Cardiac fibroblast (primary cell): ENCODE data around the gene GDI1.

Experiments used
- DNase-seq, 2 donors: peaks; one replicate each; pipeline versions ENCODE4 v3.0.0 to v3.0.0-alpha.2; 2010; ENCODE audit warnings: low read depth in 2 of 2
- H3K4me3 ChIP-seq, 2 donors: replicated peaks in 1 of 2; 1 replicate in 1 of 2; 2 replicates in 1 of 2; pipeline ENCODE4 v1.5.1; 2011; ENCODE audit warnings: low read depth in 2 of 2, low read length in 2 of 2, mild to moderate bottlenecking in 2 of 2, moderate library complexity in 1 of 2
- TF ChIP-seq, protein P1 (sequence below): IDR thresholded peaks from one replicate; pipeline ENCODE4 v1.5.1; 2011; ENCODE audit warnings: low read depth, mild to moderate bottlenecking, low read length, inconsistent platforms

The GDI1 gene

DNA sequence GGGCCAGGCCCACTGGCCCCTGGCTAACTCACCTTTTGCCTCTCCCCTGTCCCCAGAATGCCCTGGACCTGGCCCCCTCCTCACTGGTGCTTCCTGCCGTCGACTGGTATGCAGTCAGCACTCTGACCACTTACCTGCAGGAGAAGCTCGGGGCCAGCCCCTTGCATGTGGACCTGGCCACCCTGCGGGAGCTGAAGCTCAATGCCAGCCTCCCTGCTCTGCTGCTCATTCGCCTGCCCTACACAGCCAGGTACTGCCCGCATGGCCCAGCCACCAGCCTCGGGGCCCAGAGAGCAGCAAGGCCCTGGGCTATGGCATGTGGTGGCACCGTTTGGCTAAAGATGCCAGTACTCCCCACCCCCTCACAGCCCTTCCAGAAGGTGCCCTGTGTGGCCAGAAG lies 4.7 kb upstream of the GDI1 start:
- no peak overlapping the region for H3K4me3 ChIP-seq
- TF ChIP-seq, protein P1, sequence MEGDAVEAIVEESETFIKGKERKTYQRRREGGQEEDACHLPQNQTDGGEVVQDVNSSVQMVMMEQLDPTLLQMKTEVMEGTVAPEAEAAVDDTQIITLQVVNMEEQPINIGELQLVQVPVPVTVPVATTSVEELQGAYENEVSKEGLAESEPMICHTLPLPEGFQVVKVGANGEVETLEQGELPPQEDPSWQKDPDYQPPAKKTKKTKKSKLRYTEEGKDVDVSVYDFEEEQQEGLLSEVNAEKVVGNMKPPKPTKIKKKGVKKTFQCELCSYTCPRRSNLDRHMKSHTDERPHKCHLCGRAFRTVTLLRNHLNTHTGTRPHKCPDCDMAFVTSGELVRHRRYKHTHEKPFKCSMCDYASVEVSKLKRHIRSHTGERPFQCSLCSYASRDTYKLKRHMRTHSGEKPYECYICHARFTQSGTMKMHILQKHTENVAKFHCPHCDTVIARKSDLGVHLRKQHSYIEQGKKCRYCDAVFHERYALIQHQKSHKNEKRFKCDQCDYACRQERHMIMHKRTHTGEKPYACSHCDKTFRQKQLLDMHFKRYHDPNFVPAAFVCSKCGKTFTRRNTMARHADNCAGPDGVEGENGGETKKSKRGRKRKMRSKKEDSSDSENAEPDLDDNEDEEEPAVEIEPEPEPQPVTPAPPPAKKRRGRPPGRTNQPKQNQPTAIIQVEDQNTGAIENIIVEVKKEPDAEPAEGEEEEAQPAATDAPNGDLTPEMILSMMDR = no peak
- DNase-seq = no peak

DNA sequence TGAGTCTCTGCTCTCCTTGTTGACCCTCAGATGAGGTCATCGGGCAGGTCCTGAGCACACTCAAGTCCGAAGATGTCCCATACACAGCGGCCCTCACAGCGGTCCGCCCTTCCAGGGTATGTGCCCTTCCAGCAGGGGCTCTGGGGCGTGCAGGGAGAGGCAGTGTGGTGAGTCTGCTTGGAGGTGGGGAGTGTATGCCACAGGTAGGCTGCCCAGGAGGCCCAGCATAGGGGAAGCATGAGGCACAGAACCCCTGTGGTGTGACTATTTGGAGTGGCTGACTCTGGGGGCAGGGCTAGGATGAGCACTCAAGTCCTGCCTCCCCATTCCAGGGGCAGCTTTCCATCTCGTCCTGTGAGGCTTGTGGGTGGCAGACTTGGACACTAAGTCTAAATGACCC lies 3.3 kb upstream of the GDI1 start:
- H3K4me3 ChIP-seq = no peak overlapping the region
- DNase-seq = no peak
- TF ChIP-seq, protein P1 = no peak

- H3K4me3 ChIP-seq = no peak overlapping the region
- TF ChIP-seq, protein P1 = no peak
- DNase-seq = no peak
Observed at GRCh38 chrX:154434394-154435168, 2.4 kb upstream of the GDI1 start.

DNA sequence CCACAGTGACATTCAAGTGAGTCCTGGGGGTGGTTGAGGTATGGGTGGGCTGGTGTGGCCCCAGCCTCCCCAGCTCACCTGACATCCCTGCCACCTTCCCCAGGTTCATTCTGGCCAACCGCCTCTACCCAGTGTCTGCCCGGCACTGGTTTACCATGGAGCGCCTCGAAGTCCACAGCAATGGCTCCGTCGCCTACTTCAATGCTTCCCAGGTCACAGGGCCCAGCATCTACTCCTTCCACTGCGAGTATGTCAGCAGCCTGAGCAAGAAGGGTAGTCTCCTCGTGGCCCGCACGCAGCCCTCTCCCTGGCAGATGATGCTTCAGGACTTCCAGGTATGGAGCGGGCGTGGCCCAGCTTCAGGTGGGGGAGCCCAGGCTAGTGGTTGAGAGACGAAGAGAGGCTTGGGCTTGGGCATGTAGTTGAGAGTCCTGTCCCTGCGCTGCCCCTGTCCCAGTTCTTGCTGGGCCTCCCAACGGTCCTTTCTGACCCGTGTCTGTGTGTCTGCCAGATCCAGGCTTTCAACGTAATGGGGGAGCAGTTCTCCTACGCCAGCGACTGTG lies 1.7 kb upstream of the GDI1 start:
- H3K4me3 ChIP-seq = no peak overlapping the region
- TF ChIP-seq, protein P1 = no peak
- no peak for DNase-seq

- TF ChIP-seq, protein P1 = no peak
- peak overlapping the region; percentile 17 to 70 for H3K4me3 ChIP-seq
- DNase-seq = peak in 1 of 2 donors; percentile 50
Observed at GRCh38 chrX:154436374-154436982, 476 bp upstream of the GDI1 start.

GRCh38 chrX:154437971-154438893 lies 1.3 kb downstream of the GDI1 start:
- no peak for DNase-seq
- TF ChIP-seq, protein P1 = no peak
- peak overlapping the region; percentile 67 to 70 for H3K4me3 ChIP-seq
